Glomerular endothelial cell (primary cell): ENCODE results near the gene PLEKHF1. TPM values are rescaled to one million over a fixed set of nuclear protein-coding genes. Genes with fewer than 3 reads are reported as not detected.

Experiments used
- DNase-seq: peaks from one replicate; pipeline ENCODE4 v3.0.0-alpha.2; 2011; ENCODE audit warnings: low read depth, low spot score; ENCODE audit errors: extremely low read depth
- total RNA-seq: library from RNA; depleted of rRNA; stranded (reverse); fragments of >200 nt; gene quantifications from 2 replicates; pipeline ENCODE4 v1.2.3, GENCODE V29; 2015

The PLEKHF1 gene
- total RNA-seq, 1 donor from 2014 or later: 16.3 TPM

GRCh38 chr19:29634423-29635130 is 30.7 kb upstream of the PLEKHF1 start:
- no peak for DNase-seq

- no peak for DNase-seq
Observed at GRCh38 chr19:29635963-29636362, 29.3 kb upstream of the PLEKHF1 start.

GRCh38 chr19:29636553-29637360 is 28.5 kb upstream of the PLEKHF1 start:
- no peak for DNase-seq

- DNase-seq: no peak
Observed at GRCh38 chr19:29639086-29639485, 26.2 kb upstream of the PLEKHF1 start.

- no peak for DNase-seq
Observed at GRCh38 chr19:29640231-29640630, 25.0 kb upstream of the PLEKHF1 start.

- no peak for DNase-seq
Observed at GRCh38 chr19:29641597-29641996, 23.7 kb upstream of the PLEKHF1 start.

GRCh38 chr19:29643361-29643935 is 21.8 kb upstream of the PLEKHF1 start:
- DNase-seq: no peak

GRCh38 chr19:29644210-29644609 is 21.1 kb upstream of the PLEKHF1 start:
- no peak for DNase-seq

- DNase-seq: no peak
Observed at GRCh38 chr19:29645491-29645867, 19.8 kb upstream of the PLEKHF1 start.

GRCh38 chr19:29645911-29646310 is 19.4 kb upstream of the PLEKHF1 start:
- DNase-seq: no peak

GRCh38 chr19:29650772-29651387 is 14.4 kb upstream of the PLEKHF1 start:
- no peak for DNase-seq

GRCh38 chr19:29651622-29652394 is 13.5 kb upstream of the PLEKHF1 start:
- no peak for DNase-seq

- DNase-seq: no peak
Observed at GRCh38 chr19:29653398-29653797, 11.9 kb upstream of the PLEKHF1 start.

GRCh38 chr19:29655648-29656335 is 9.5 kb upstream of the PLEKHF1 start:
- no peak for DNase-seq

- no peak for DNase-seq
Observed at GRCh38 chr19:29658221-29658991, 6.9 kb upstream of the PLEKHF1 start.

GRCh38 chr19:29660835-29661234 is 4.4 kb upstream of the PLEKHF1 start:
- no peak for DNase-seq

- DNase-seq: no peak
Observed at GRCh38 chr19:29662278-29662603, 3.0 kb upstream of the PLEKHF1 start.

GRCh38 chr19:29662604-29663404 is 2.5 kb upstream of the PLEKHF1 start:
- DNase-seq: no peak
